Pancreas (tissue), 10 donors: ENCODE results near the gene SLC12A9. TPM values are rescaled to one million over a fixed set of nuclear protein-coding genes. Genes with fewer than 3 reads are reported as not detected.
A peak's percentile ranks its signal among the peaks of the same experiment; 100 is the strongest.

Experiments used
- ATAC-seq, 4 donors: fragments of 200-7000 bp; cut with Tn5 transposase; one replicate each; pipeline versions ENCODE4 v1.8.0 to v1.9.1; 2020; ENCODE audit warnings: mild to moderate bottlenecking in 4 of 4, moderate library complexity in 4 of 4
- DNase-seq, 6 donors: peaks; one replicate each; pipeline ENCODE4 v3.0.0-alpha.2; 2020
- FAIRE-seq: peaks from 2 replicates; lab custom pipeline; 2012; peaks lifted over from hg19 to GRCh38; lab: Jason Lieb, UNC
- H3K27ac ChIP-seq, 4 donors: fragments of 200-600 bp; sonication (generic); 1 replicate in 3 of 4; 2 replicates in 1 of 4; pipeline versions ENCODE4 v1.5.0 to v1.8.0; 2020
- H3K27me3 ChIP-seq, 4 donors: fragments of 200-600 bp; one replicate each; pipeline ENCODE4 v1.8.0; 2021
- H3K36me3 ChIP-seq, 3 donors: fragments of 200-600 bp; sonication (generic) in 1 of 3; one replicate each; pipeline versions ENCODE4 v1.5.0 to v1.8.0; 2020 to 2021
- H3K4me1 ChIP-seq, 3 donors: fragments of 200-600 bp; one replicate each; pipeline ENCODE4 v1.8.0; 2021
- H3K4me3 ChIP-seq, 4 donors: fragments of 200-600 bp; sonication (generic) in 2 of 4; one replicate each; pipeline versions ENCODE4 v1.5.0 to v1.8.0; 2020 to 2021
- H3K9me3 ChIP-seq, 4 donors: fragments of 200-600 bp; one replicate each; pipeline ENCODE4 v1.8.0; 2021
- WGBS, 2 donors: extraction: QIAGEN DNeasy Blood & Tissue Kit; methylation state at CpG; one replicate each; pipeline ENCODE4 v1.1.7; 2013; 5-methylcytosine and 5-hydroxymethylcytosine counted together
- intact Hi-C, 3 donors: fragments of 100-400 bp; cut with DNase I; formaldehyde crosslinking; loops; one replicate each; pipeline versions ENCODE4 v1.11.1 to v1.14.2; 2022
- polyA plus RNA-seq, 2 donors: library from polyadenylated mRNA; stranded (reverse); fragments of 200-250 nt; gene quantifications; one replicate each; pipeline ENCODE4 v1.2.3, GENCODE V29; 2013
- total RNA-seq, 6 donors: library from RNA; stranded (reverse); fragmentation: NEBNext Ultra II Directional in 4 of 6; extraction: Animal tissue kit (Norgen Biotek cat#: 25700) in 4 of 6; gene quantifications; one replicate each; pipeline versions ENCODE4 v1.2.1 to v1.2.4, GENCODE V29; 2021 to 2023
- TF ChIP-seq, protein P1 (sequence below), 4 donors: fragments of 200-600 bp; sonication (generic) in 3 of 4; IDR thresholded peaks; one replicate each; pipeline versions ENCODE4 v1.5.0 to v1.8.0; 2021; ENCODE audit warnings: antibody characterized with exemption in 4 of 4
- donor health status: healthy with polysubstance abuse.
- donor health status: DM: no; HTN: no; CAD: no; lungs with moderate emphysema.
- donor health status: DM: no; HTN: no; CAD: no.
- donor health status: control.
- donor health status: control.
- donor health status: Bipolar disorder and iron deficiency.
- donor health status: DM: yes; HTN: yes; CAD: no.
- donor health status: DM: no; HTN: no; CAD: no.
- donor health status: DM: no; HTN: no; CAD: no.
- donor health status: DM: yes; HTN: yes; CAD: no.

SLC12A9 gene
- total and polyA plus RNA-seq, 8 donors = 11.9 to 34.6 (median 15.3) TPM

DNA sequence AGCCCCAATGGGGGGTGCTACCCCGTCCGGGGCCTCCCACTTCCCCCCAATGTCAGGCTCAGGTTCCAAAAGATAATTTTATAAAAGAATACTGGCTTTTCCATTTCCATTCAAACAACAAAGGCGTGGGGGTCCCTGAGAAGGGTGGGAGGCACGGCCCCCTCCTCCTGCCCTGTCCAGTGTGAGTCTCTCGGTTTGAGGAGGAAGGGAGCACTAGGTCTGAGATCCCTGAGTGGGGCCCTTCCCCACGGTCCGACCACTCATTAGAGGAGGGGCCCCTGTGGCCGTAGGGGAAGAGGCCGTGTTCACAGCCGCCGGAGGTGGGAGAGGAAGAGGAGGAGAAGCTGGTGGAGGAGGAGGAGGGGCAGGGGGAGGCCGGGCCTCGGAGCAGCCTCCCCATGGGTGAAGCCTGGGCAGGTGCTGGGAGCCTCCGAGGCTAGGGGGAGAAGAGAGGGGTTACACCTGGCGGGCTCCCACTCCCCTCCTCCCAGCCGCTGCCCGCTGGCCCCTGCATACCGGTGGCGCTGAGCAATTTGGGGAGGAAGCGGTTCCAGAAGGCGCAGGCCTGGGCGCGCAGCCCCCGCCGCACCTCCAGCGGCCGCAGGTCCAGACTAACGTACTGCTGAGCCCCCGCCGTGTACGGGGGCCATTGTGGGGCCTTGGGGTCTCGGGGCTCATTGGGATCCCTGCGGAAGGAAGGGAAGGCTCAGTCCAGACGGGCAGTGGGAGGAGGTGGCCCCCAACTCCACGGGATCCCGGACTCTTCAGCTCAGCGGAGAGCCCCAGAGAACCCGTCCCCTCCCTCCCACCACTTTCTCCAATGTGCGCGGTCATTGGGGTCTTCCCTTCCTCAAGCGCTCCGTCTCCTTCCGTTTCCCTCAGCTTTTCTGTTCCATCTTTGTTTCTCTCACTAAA is 38.4 kb downstream of the SLC12A9 start:
- Histone ChIP-seq H3K4me1 (peaks cover 5 to 16% (median 10%) of the 10 kb centered on the region in 3 donors), H3K27ac (peak overlapping the region; percentile 75 to 94 (median 84)), H3K4me3 (peak overlapping the region in 3 of 4 donors; percentile 48 to 73 (median 62)), H3K9me3 (no peaks in the 10 kb centered on the region), H3K27me3 (no peaks in the 10 kb centered on the region), H3K36me3 (peaks cover 0 to 19% (median 6%) of the 10 kb centered on the region in 3 donors)
- intact Hi-C loops = loop anchor here in 2 of 3 donors (5.0 to 10.0 kb wide), 2 partner anchors 171 to 174 kb away; no protein-coding TSS in a partner anchor
- TF ChIP-seq, protein P1, sequence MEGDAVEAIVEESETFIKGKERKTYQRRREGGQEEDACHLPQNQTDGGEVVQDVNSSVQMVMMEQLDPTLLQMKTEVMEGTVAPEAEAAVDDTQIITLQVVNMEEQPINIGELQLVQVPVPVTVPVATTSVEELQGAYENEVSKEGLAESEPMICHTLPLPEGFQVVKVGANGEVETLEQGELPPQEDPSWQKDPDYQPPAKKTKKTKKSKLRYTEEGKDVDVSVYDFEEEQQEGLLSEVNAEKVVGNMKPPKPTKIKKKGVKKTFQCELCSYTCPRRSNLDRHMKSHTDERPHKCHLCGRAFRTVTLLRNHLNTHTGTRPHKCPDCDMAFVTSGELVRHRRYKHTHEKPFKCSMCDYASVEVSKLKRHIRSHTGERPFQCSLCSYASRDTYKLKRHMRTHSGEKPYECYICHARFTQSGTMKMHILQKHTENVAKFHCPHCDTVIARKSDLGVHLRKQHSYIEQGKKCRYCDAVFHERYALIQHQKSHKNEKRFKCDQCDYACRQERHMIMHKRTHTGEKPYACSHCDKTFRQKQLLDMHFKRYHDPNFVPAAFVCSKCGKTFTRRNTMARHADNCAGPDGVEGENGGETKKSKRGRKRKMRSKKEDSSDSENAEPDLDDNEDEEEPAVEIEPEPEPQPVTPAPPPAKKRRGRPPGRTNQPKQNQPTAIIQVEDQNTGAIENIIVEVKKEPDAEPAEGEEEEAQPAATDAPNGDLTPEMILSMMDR (IDR thresholded peaks at IDR 0.05) = no peak
- FAIRE-seq (no peak), DNase-seq (peak in 3 of 6 donors; percentile 17 to 79 (median 55)), ATAC-seq (no peak)
- WGBS, 2 donors = 42 to 50% methylated on average over 36 to 43 of the region's 43 CpGs

DNA sequence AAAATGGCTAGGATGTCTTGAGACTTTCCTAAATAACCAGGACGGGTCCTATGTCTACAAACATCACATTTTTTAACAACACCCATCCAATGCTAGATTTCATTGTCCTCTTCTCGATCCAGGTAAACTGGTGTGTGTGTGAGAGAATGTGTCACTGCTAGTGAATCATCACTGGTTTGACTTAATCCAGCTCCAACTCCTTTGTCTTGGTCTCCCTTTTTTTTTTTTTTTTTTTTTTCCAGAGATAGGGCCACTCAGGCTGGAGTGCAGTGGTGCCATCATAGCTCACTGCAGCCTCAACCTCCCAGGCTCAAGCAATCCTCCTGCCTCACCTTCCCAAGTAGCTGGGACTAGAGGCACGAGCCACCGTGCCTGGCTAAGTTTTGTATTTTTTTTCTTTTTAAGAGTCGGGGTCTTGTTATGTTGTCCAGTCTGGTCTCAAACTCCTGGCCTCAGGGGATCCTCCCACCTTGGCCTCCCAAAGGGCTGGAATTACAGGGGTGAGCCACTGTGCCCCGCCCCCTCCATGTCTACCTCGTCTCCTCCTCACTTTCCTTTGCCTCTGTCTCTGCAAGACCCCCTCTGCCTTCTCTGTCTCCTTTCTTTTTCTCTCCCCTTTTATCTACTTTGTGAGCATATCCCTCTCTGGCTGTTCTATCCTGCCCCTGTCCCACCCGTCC is 39.2 kb downstream of the SLC12A9 start:
- no peak for FAIRE-seq

DNA sequence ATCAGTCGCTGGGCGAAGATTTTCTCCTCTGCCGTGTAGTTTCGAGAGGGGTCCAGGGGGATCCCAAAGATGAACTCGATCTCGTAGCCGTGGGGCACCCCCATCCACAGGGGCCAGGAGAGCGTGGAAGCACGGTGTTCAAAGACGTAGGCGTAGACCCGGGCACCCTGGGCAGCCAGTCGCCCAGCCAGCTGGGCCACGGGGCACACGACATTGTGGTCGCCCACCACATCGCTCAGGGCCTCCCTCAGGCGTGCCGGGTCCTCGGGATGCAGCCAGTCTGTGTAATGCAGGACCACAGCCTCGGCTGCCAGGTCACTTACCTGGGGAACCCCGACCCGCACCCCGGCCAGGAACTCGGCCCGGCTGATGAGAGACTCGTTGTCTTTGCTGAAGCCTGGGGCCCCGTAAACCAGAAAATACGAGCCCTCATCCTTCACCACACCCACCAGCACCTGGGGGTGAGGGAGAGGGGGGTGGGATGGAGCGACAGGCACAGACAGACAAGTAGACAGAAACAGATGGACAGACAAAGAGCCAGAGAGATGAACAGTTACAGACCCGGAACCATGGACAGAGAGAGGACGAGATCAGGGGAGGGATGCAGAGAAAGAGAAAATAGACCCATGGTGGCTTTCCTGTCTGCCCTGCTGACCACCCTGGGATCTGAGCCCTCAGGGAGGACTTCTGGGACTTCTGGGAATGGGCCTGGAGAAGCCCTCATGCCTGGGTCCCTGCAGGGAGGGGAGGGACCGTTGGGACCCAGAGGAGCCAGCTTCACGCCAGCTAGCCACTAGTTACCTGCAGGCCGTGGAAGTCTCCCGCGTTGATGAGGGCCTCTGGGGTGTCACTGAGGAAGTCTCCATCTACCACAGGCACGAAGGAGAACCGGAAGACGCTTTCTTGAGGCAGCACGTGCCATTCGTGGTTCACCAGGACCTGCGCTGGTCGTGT is 40.1 kb downstream of the SLC12A9 start:
- H3K4me1 ChIP-seq = peaks cover 5 to 19% (median 10%) of the 10 kb centered on the region in 3 donors
- no peak overlapping the region for H3K4me3 ChIP-seq
- H3K27me3 ChIP-seq = no peaks in the 10 kb centered on the region
- H3K27ac ChIP-seq = no peak overlapping the region
- peak in 1 of 6 donors; percentile 42 for DNase-seq
- WGBS, 2 donors = 85 to 90% methylated on average over 43 to 44 of the region's 44 CpGs
- TF ChIP-seq, protein P1 (IDR thresholded peaks at IDR 0.05) = no peak
- intact Hi-C loops = loop anchor here in 2 of 3 donors (5.0 to 10.0 kb wide), 2 partner anchors 170 to 172 kb away; no protein-coding TSS in a partner anchor
- no peak for FAIRE-seq
- no peaks in the 10 kb centered on the region for H3K9me3 ChIP-seq
- no peak for ATAC-seq
- H3K36me3 ChIP-seq = peaks cover 0 to 1% (median 0%) of the 10 kb centered on the region in 3 donors

More for the DNA sequence above, 39.2 kb downstream of the SLC12A9 start:
- Histone ChIP-seq H3K27ac (no peak overlapping the region), H3K4me3 (no peak overlapping the region), H3K27me3 (no peaks in the 10 kb centered on the region), H3K9me3 (no peaks in the 10 kb centered on the region), H3K4me1 (peaks cover 5 to 21% (median 10%) of the 10 kb centered on the region in 3 donors), H3K36me3 (peaks cover 0 to 11% (median 0%) of the 10 kb centered on the region in 3 donors)
- WGBS, 2 donors = 78 to 80% methylated on average over 8 of the region's 8 CpGs
- no peak for DNase-seq
- ATAC-seq = no peak
- intact Hi-C loops = loop anchor here in 2 of 3 donors (5.0 to 10.0 kb wide), 2 partner anchors 171 to 173 kb away; no protein-coding TSS in a partner anchor
- TF ChIP-seq, protein P1 (IDR thresholded peaks at IDR 0.05) = no peak

DNA sequence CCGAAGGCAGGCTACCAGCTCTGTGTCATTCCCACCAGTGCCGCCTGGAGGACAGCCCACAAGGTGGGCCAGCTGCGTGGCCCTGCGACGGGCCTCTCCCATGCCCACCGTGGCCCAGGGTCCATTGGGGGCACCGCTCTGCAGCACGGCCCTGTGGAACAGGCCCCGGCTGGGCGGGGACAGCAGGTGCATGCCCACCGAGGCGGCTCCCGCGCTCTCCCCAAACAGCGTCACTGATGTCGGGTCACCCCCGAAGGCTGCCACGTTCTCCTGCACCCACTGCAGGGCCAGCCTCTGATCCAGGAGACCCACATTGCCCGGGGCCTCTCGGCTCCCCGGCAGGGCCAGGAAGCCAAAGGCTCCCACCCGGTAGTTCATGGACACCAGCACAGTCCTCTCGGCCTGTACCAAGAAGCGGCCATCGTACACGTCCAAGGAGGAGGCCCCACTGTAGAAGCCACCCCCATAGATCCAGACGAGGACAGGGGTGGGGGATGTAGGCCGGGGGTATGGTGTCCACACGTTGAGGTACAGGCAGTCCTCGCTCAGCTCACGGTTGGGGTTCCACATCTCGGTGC is 40.9 kb downstream of the SLC12A9 start:
- FAIRE-seq = no peak
- Histone ChIP-seq H3K9me3 (no peaks in the 10 kb centered on the region), H3K27ac (no peak overlapping the region), H3K36me3 (no peaks in the 10 kb centered on the region), H3K4me3 (no peak overlapping the region), H3K27me3 (no peaks in the 10 kb centered on the region), H3K4me1 (peaks cover 5 to 13% (median 7%) of the 10 kb centered on the region in 3 donors)
- 85 to 92% methylated on average over 31 to 32 of the region's 32 CpGs for WGBS, 2 donors
- TF ChIP-seq, protein P1 (IDR thresholded peaks at IDR 0.05) = no peak
- intact Hi-C loops = loop anchor here in 2 of 3 donors (5.0 to 10.0 kb wide), 2 partner anchors 169 to 171 kb away; no protein-coding TSS in a partner anchor
- DNase-seq = peak in 2 of 6 donors; percentile 49 to 81
- ATAC-seq = no peak
